D721Med (cell line): ENCODE measurements around the gene HORMAD2.

Experiments
- DNase-seq: peaks from one replicate; pipeline ENCODE4 v3.0.0; 2011; ENCODE audit warnings: low spot score; ENCODE audit not compliant: insufficient read length
- FAIRE-seq: peaks from 2 replicates; lab custom pipeline; 2011; peaks lifted over from hg19 to GRCh38; lab: Jason Lieb, UNC
- CTCF ChIP-seq: IDR thresholded peaks from 2 replicates; pipeline ENCODE4 v1.5.1; 2012; ENCODE audit warnings: mild to moderate bottlenecking, control low read depth; ENCODE audit not compliant: insufficient read depth; ENCODE audit errors: missing control alignments

HORMAD2 gene

GRCh38 chr22:30105483-30105882, 25.2 kb downstream of the HORMAD2 start:
- no peak for FAIRE-seq
- TF ChIP-seq CTCF = no peak
- DNase-seq = no peak

GRCh38 chr22:30113494-30113893, 33.2 kb downstream of the HORMAD2 start:
- DNase-seq = no peak
- FAIRE-seq = no peak
- TF ChIP-seq CTCF = no peak

GRCh38 chr22:30114361-30114760, 34.1 kb downstream of the HORMAD2 start:
- no peak for TF ChIP-seq CTCF
- no peak for DNase-seq
- no peak for FAIRE-seq

GRCh38 chr22:30115705-30116104, 35.4 kb downstream of the HORMAD2 start:
- DNase-seq (no peak), FAIRE-seq (no peak)
- no peak for TF ChIP-seq CTCF

- FAIRE-seq = no peak
- DNase-seq = no peak
These were observed 36.3 kb downstream of the HORMAD2 start for GRCh38 chr22:30116362-30117117.

GRCh38 chr22:30117256-30117655, 37.0 kb downstream of the HORMAD2 start:
- no peak for DNase-seq
- no peak for TF ChIP-seq CTCF
- no peak for FAIRE-seq

More at GRCh38 chr22:30116362-30117117, 36.3 kb downstream of the HORMAD2 start:
- TF ChIP-seq CTCF = no peak

- no peak for TF ChIP-seq CTCF
- FAIRE-seq (no peak), DNase-seq (no peak)
These were observed 38.0 kb downstream of the HORMAD2 start for GRCh38 chr22:30118291-30118690.
